PC-3 (cell line): ENCODE data around the gene LYRM1. TPM values are rescaled to one million over a fixed set of nuclear protein-coding genes. Genes with fewer than 3 reads are reported as not detected.

Source experiments
- ATAC-seq: fragments of 200-7000 bp; cut with Tn5 transposase; 2 replicates; pipeline ENCODE4 v1.9.1; 2020; ENCODE audit warnings: mild to moderate bottlenecking, moderate library complexity
- BruUV-seq: library from RNA; stranded (reverse); fragments of 400-500 nt; replicated peaks from 2 replicates; lab custom pipeline; 2021; lab: Mats Ljungman, UMichigan
- CTCF ChIA-PET: fragments of 300-600 bp; sonication (Branson Sonifier 250); formaldehyde crosslinking; loops from one replicate; lab custom pipeline; 2022; ENCODE audit warnings: antibody characterized with exemption; lab: Charles Lee
- POLR2A ChIA-PET: fragments of 300-600 bp; sonication (Branson Sonifier 250); formaldehyde crosslinking; loops from one replicate; lab custom pipeline; 2022; ENCODE audit warnings: antibody characterized with exemption; ENCODE audit not compliant: unreplicated experiment; lab: Charles Lee
- DNase-seq: peaks from one replicate; pipeline ENCODE4 v3.0.0-alpha.2; 2015
- H2AFZ ChIP-seq: fragments of 300-600 bp; sonication (generic); 2 replicates; pipeline ENCODE4 v1.6.0; 2016; ENCODE audit warnings: antibody characterized with exemption, low read length
- H3F3A ChIP-seq: fragments of 300-600 bp; sonication (generic); one replicate; pipeline ENCODE4 v1.6.0; 2017; ENCODE audit warnings: antibody characterized with exemption, low read length, control low read depth, mild to moderate bottlenecking; ENCODE audit not compliant: unreplicated experiment
- H3K27ac ChIP-seq: fragments of 300-600 bp; sonication (generic); 2 replicates; pipeline ENCODE4 v1.5.1; 2016; ENCODE audit warnings: mild to moderate bottlenecking, low read length
- H3K27me3 ChIP-seq: fragments of 300-600 bp; sonication (generic); 2 replicates; pipeline ENCODE4 v1.6.1; 2016; ENCODE audit warnings: low read length, mixed read lengths
- H3K36me3 ChIP-seq: fragments of 300-600 bp; sonication (generic); 2 replicates; pipeline ENCODE4 v1.6.1; 2016; ENCODE audit warnings: low read depth, mixed run types, low read length, mixed read lengths
- H3K4me1 ChIP-seq: fragments of 300-600 bp; sonication (generic); 2 replicates; pipeline ENCODE4 v1.5.1; 2016; ENCODE audit warnings: low read length; ENCODE audit not compliant: insufficient read depth
- H3K4me2 ChIP-seq: fragments of 300-600 bp; sonication (generic); 2 replicates; pipeline ENCODE4 v1.6.0; 2016; ENCODE audit warnings: low read length
- H3K4me3 ChIP-seq: fragments of 300-600 bp; sonication (generic); 2 replicates; pipeline ENCODE4 v1.5.1; 2016; ENCODE audit warnings: mild to moderate bottlenecking, low read length, mixed read lengths
- H3K79me2 ChIP-seq: fragments of 300-600 bp; sonication (generic); 2 replicates; pipeline ENCODE4 v1.6.1; 2017; ENCODE audit warnings: low read length, mixed read lengths
- H3K9ac ChIP-seq: fragments of 300-600 bp; sonication (generic); 2 replicates; pipeline ENCODE4 v1.6.0; 2016; ENCODE audit warnings: mild to moderate bottlenecking, low read length
- H3K9me2 ChIP-seq: fragments of 300-600 bp; sonication (generic); replicated peaks from 2 replicates; pipeline ENCODE4 v1.6.1; 2016; ENCODE audit warnings: mixed run types, low read length, mixed read lengths
- H3K9me3 ChIP-seq: fragments of 300-600 bp; sonication (generic); 2 replicates; pipeline ENCODE4 v1.6.1; 2016; ENCODE audit warnings: low read length, mixed read lengths
- H4K20me1 ChIP-seq: fragments of 300-600 bp; sonication (generic); 2 replicates; pipeline ENCODE4 v1.6.1; 2016; ENCODE audit warnings: low read length, mixed read lengths
- EZH2 ChIP-seq: fragments of 300-600 bp; sonication (generic); IDR thresholded peaks from one replicate; pipeline ENCODE4 v1.6.1; 2017; ENCODE audit warnings: antibody characterized with exemption, mild to moderate bottlenecking, low read length; ENCODE audit not compliant: unreplicated experiment
- EZH2phosphoT487 ChIP-seq: fragments of 300-600 bp; sonication (generic); IDR thresholded peaks from 2 replicates; pipeline ENCODE4 v1.6.1; 2018; ENCODE audit warnings: mild to moderate bottlenecking, antibody characterized with exemption, low read length, borderline replicate concordance
- intact Hi-C: fragments of 100-400 bp; cut with micrococcal nuclease; formaldehyde crosslinking; loops from 2 replicates; pipeline ENCODE4 v1.9.0; 2023
- total RNA-seq: library from RNA; depleted of rRNA; stranded (reverse); fragments of >200 nt; gene quantifications from 2 replicates; pipeline ENCODE4 v1.2.3, GENCODE V29; 2014
- TF ChIP-seq, protein P1 (sequence below): fragments of 300-600 bp; sonication (generic); conservative IDR thresholded peaks from 2 replicates; pipeline ENCODE4 v1.5.1; 2017; ENCODE audit warnings: antibody characterized with exemption, low read depth, mild to moderate bottlenecking, low read length

LYRM1 gene
- total RNA-seq, 1 experiment from 2014 or later: 35.1 TPM

DNA sequence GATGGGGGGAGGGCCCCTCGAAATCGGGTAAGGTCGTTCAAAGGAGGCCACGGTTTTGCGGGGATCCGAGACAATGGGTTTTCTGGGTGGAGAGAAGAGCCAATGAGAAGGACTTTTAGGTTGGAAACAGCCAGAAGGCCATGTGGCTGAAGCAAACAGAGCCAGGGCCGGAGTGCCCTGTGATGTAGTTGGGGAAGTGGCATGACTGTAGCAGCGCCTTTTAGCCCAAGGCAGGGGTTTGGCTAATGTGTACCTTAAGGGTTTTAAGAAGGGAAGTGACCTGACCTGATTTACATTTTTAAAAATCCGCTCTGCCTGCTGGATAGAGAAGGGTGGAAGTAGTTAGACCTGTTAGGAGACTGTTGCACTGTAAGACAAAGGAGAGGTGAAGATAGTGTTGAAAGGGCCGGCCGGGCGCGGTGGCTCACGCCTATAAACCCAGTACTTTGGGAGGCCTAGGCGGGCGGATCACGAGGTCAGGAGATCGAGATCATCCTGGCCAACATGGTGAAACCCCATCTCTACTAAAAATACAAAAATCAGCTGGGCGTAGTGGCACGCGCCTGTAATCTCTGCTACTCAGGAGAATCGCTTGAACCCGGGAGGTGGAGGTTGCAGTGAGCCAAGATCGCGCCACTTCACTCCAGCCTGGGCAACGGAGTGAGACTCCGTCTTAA lies 1.0 kb downstream of the LYRM1 start:
- Histone ChIP-seq H3K27ac (peak overlapping the region; percentile 97), H3K9me2 (no peaks in the 10 kb centered on the region), H3K27me3 (no peaks in the 10 kb centered on the region), H3F3A (peaks cover 10% of the 10 kb centered on the region), H3K79me2 (peaks cover 80% of the 10 kb centered on the region), H4K20me1 (peaks cover 15% of the 10 kb centered on the region; the same call in 1 of the 2 replicates), H3K9ac (peak overlapping the region; percentile 99), H3K9me3 (no peaks in the 10 kb centered on the region), H3K36me3 (peaks cover 4% of the 10 kb centered on the region; the same call in 1 of the 2 replicates), H3K4me2 (peak overlapping the region; percentile 93), H2AFZ (peak overlapping the region; percentile 51; the same call in 1 of the 2 replicates), H3K4me3 (peak overlapping the region; percentile 96), H3K4me1 (peaks cover 76% of the 10 kb centered on the region)
- BruUV-seq: no TSS peak
- DNase-seq (peak; percentile 88), ATAC-seq (peak; percentile 27)
- ChIA-PET POLR2A (no interaction called here), CTCF (interaction anchor here (0.7 kb wide), 1 partner anchor 10 kb away, joined by 3 read pairs; no protein-coding TSS in a partner anchor)
- intact Hi-C loops: loop anchor here (1.0 kb wide), 1 partner anchor 10 kb away; no protein-coding TSS in a partner anchor
- TF ChIP-seq EZH2phosphoT487 (no peak), EZH2 (no peak)
- TF ChIP-seq, protein P1, sequence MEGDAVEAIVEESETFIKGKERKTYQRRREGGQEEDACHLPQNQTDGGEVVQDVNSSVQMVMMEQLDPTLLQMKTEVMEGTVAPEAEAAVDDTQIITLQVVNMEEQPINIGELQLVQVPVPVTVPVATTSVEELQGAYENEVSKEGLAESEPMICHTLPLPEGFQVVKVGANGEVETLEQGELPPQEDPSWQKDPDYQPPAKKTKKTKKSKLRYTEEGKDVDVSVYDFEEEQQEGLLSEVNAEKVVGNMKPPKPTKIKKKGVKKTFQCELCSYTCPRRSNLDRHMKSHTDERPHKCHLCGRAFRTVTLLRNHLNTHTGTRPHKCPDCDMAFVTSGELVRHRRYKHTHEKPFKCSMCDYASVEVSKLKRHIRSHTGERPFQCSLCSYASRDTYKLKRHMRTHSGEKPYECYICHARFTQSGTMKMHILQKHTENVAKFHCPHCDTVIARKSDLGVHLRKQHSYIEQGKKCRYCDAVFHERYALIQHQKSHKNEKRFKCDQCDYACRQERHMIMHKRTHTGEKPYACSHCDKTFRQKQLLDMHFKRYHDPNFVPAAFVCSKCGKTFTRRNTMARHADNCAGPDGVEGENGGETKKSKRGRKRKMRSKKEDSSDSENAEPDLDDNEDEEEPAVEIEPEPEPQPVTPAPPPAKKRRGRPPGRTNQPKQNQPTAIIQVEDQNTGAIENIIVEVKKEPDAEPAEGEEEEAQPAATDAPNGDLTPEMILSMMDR: no peak

DNA sequence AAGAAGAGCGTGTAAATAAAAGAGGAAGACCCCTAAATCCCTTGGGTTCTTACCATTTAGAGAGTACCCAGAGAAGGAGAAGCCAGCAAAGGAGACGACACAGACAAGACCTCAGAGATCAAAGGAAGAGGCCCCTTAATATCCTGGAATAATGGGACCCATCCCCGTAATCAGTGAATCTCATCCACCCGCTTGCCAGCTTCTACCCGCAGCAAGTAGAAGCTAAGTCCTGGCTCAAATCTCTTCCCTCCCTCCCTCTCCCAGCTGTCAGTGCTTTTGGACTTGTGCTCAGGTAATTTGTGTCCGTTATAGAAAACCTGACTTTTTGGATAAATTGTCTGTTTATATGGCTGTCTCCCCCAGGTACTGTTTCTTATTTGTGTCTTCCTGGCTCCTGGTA lies 1.9 kb downstream of the LYRM1 start:
- H3K4me1 ChIP-seq: peaks cover 80% of the 10 kb centered on the region

More for the DNA sequence above, 1.9 kb downstream of the LYRM1 start:
- no peak for ATAC-seq
- peak overlapping the region; percentile 93 for H3K4me2 ChIP-seq
- intact Hi-C loops: no loop called here
- no peak overlapping the region for H3K9ac ChIP-seq
- ChIA-PET POLR2A (interaction anchor here (0.5 kb wide), 1 partner anchor 179 kb away, joined by 3 read pairs; no protein-coding TSS in a partner anchor), CTCF (no interaction called here)
- no peak for TF ChIP-seq EZH2
- TF ChIP-seq, protein P1: no peak
- no peak for TF ChIP-seq EZH2phosphoT487
- no peaks in the 10 kb centered on the region for H3K27me3 ChIP-seq
- no peaks in the 10 kb centered on the region for H3K36me3 ChIP-seq
- peaks cover 10% of the 10 kb centered on the region for H3F3A ChIP-seq
- H3K4me3 ChIP-seq: no peak overlapping the region
- no peak for DNase-seq
- no peak overlapping the region for H2AFZ ChIP-seq
- H3K9me2 ChIP-seq: no peaks in the 10 kb centered on the region
- H3K79me2 ChIP-seq: peaks cover 76% of the 10 kb centered on the region
- no TSS peak for BruUV-seq
- H3K9me3 ChIP-seq: no peaks in the 10 kb centered on the region
- H4K20me1 ChIP-seq: peaks cover 11% of the 10 kb centered on the region; the same call in 1 of the 2 replicates
- H3K27ac ChIP-seq: peak overlapping the region; percentile 97
